AG08395 (cell line): Measurements from ENCODE around the gene MON2.
"Not testable (repeated sequence)": the region's sequence is repeated elsewhere in the genome, so short reads cannot be mapped to it uniquely, and the experiment has no call there.

Source experiments
- DNase-seq: peaks from one replicate; pipeline ENCODE4 v3.0.0; 2012; ENCODE audit warnings: mixed read lengths, low spot score

MON2 gene

DNA sequence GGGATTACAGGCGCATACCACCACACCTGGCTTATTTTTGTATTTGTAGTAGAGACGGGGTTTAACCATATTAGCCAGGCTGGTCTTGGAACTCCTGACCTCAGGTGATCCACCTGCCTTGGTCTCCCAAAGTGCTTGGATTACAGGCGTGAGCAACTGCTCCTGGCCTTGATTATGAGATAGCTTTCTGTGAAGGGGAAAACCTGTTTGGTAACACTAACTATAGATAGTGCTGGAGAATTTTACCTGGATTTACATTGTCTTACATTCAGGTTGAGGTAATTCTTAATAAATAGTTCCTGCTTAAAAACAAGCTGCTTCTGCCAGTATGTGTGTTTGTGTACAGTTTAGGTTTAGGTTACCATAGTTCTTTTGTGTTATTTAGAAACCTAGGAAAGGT, 77.1 kb downstream of the MON2 start:
- DNase-seq: no peak

GRCh38 chr12:62552906-62553556, 86.4 kb downstream of the MON2 start:
- no peak for DNase-seq

DNA sequence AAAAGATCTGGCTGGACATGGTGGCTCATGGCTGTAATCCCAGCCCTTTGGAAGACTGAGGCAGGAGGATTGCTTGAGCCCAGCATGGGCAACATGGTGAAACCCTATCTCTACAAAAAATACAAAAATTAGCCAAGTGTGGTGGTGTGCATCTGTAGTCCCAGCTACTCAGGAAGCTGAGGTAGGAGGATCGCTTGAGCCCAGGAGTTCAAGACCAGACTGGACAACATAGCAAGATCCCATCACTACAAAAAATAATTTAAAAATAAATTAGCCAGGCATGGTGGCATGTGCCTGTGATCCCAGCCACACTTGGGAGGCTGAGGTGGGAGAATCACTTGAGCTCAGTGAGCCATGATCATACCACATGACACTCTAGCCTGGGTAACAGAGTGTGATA, 92.7 kb downstream of the MON2 start:
- DNase-seq: not testable (repeated sequence)

DNA sequence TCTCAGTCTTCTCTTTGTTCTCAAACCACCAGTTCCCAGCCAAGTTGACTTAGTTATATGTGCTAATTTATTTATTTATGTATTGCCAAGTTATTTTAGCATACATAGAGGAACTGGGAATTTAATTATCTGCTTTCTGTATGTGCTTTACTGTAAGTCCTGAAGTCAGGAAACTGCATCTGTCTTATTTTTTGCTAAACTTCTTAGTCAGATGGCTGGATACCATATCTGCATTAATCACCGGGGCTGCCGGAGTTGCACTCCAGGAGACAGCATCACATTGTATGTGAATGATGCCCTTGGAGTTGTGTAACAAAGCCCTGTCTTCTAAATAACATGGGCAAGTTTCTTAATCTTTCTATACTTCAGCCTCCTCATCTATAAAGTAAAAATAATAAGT, 96.2 kb downstream of the MON2 start:
- no peak for DNase-seq

DNA sequence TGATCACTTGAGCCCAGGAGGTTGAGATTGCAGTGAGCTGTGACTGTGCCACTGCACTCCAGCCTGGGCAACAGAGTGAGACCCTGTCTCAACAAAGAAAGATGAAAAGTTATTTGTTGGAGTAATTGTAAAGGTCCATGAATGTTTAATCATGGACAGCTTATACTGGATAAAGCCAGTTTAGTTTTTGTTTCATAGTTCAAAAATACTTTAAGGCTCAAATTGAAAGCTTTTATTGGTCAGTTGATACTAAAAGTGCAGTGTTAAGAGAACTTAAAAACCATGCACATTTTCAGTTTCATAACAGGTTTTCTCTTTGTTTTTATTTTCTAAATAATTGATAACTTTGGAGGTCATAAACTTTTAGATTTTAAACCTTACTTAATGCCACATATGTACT, 108.4 kb downstream of the MON2 start:
- DNase-seq: no peak

- DNase-seq: no peak
Measured at GRCh38 chr12:62576503-62576902, 109.9 kb downstream of the MON2 start.

DNA sequence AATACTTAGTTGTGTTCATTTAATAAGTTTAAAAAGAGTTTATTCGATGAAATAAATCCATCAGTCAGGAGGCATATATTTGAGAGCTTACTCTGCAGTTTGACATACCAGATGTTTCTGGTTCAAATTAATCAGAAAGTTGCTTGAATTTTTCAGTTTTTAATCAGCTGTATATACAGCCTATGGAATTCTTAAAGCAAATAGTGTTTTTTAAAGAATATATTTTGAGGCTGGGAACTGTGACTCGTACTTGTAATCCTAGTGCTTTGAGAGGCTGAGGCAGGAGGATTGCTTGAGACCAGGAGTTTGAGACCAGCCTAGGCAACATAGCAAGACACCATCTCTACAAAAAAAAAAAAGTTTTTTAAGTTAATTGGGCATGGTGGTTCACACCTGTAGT, 112.1 kb downstream of the MON2 start:
- no peak for DNase-seq

DNA sequence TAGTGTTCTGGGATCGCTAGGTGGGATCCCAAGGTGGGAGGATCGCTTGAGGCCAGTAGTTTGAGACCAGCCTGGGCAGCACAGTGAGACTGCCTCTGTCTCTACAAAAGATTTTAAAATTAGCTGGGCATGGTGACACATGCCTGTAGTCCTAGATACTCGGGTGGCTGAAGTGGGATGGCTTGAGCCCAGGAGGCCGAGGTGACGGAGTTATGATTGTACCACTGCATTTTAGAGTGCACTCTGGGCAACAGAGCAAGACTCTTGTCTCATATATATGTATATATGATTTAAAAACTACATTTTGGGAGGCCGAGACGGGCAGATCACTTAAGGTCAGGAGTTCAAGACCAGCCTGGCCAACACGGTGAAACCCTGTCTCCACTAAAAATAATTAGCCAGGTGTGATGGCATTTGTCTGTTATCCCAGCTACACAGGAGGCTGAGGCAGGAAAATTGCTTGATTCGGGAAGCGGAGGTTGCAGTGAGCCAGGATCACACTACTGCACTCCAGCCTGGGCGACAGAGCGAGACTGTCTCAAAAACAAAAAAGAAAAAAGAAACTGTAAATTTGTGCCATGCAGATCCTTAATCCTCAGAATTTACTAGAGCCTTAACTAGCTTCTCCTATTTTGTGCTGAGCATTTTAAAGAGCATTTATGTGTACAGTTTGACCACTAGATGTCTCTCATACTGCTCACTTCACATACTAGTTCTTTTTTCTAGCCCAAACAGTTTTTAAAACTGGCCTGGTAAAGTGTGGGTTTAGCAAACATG, 114.8 kb downstream of the MON2 start:
- peak; percentile 72 for DNase-seq

GRCh38 chr12:62582065-62582366, 115.4 kb downstream of the MON2 start:
- DNase-seq: no peak

GRCh38 chr12:62584619-62585018, 118.0 kb downstream of the MON2 start:
- DNase-seq: no peak

- no peak for DNase-seq
Measured at GRCh38 chr12:62586850-62587249, 120.2 kb downstream of the MON2 start.

GRCh38 chr12:62588916-62589315, 122.3 kb downstream of the MON2 start:
- no peak for DNase-seq

- no peak for DNase-seq
Measured at GRCh38 chr12:62597253-62597652, 130.6 kb downstream of the MON2 start.

GRCh38 chr12:62598846-62599245, 132.2 kb downstream of the MON2 start:
- DNase-seq: no peak

- DNase-seq: no peak
Measured at GRCh38 chr12:62599854-62600437, 133.3 kb downstream of the MON2 start.

DNA sequence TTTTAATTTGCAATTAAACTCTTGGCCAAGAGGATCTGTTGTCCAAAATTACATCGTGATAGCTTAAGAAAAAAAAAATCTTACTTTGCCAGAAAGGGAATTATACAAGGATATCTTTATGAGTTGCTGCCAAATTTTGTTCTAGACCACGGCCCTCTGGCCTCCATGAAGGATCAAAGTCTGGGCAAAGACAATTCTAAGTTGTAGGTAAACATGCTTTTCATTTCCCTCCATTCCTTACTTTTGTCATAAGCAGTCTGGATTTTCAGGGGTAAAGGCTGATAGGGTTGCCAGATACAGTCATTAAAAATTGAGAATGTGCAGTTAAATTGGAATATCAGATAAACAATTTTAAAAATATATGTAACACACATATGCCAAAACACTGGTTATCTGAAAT, 135.1 kb downstream of the MON2 start:
- DNase-seq: no peak

GRCh38 chr12:62602255-62603060, 135.8 kb downstream of the MON2 start:
- peak; percentile 86 for DNase-seq

DNA sequence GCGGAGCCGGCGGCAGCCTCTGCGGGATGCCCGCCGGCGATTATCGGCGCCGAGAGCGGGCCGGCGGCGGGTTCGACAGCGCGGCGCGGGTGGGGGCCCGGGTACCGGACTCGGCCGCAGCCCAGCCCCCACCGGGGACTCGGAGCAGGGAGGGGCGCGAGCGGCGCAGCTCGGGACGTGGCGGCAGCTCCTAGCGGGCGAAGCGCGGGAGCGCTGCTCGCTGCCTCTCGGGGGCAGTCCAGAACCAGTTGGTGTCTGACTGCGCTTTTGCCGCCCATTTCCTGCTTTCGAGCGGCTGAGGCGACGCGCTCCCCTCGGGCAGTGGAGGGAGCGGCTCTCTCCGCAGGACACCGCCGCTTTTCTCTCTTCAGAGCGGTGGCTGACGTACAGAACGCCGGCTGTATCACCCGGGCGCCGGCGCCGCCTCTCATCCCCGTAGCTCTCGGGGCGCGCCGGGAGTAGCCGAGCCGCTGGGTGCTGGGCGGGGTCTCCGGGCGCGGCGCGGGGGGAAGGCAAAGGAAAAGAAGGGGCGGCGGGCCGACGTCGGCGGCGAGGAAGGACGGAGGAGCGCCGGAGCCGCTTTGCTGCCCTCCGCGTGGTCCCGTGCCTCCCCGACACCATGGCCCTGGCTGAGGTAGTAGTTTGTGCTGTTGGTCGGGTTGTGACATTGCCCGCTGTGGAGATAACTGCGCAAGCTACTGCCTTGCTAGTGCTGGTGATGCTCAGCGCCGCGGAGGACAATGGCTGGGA, 136.6 kb downstream of the MON2 start:
- DNase-seq: peak; percentile 76

DNA sequence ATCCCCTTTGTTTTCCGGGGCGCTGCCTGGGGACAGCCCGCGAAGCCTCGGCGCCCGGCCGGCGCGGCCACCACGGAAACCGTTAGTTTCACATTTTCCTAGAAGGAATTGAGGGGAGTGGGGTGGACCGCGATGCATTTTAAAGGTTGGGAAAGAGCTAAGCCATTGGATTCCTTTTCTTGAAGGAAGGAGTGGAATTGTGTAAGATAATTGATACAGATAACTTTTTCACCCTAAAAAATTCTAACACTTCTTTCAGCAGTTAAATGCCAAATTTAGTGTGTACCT, 137.1 kb downstream of the MON2 start:
- no peak for DNase-seq

GRCh38 chr12:62604373-62604772, 137.7 kb downstream of the MON2 start:
- DNase-seq: no peak

GRCh38 chr12:62604871-62605270, 138.2 kb downstream of the MON2 start:
- no peak for DNase-seq

DNA sequence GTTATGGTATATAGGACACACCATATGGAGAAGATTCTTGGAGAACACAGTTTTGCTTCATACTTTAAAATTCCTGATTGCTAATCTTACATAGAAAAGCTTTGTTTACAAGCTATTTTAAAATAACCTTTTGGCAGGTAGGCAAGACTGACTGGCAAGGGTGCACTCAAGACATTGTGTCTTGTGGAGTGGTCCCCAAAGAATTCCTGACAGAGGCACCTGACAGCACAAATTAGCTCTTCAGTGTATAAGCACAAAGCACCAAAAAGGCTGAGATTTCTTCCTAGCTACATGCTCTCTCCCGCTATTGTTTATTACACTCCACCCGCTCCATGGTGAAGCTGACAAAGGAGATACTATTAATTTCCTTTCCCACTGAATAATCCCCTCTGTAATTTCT, 139.4 kb downstream of the MON2 start:
- DNase-seq: no peak
